Muscle layer of duodenum (tissue), 2 donors: ENCODE data around the gene CHST13.

Source experiments
- H3K27ac ChIP-seq: one replicate; pipeline ENCODE4 v1.7.0; 2013; ENCODE audit warnings: mild to moderate bottlenecking, low read length
- H3K27me3 ChIP-seq: one replicate; pipeline ENCODE4 v1.7.0; 2013; ENCODE audit warnings: low read depth, mild to moderate bottlenecking, control low read depth, low read length
- H3K36me3 ChIP-seq, 2 donors: one replicate each; pipeline ENCODE4 v1.7.0; 2013; ENCODE audit warnings: low read length in 2 of 2, control low read depth in 1 of 2, mild to moderate bottlenecking in 1 of 2; ENCODE audit not compliant: insufficient read depth in 2 of 2, control insufficient read depth in 1 of 2
- H3K4me1 ChIP-seq, 2 donors: one replicate each; pipeline ENCODE4 v1.7.0; 2013; ENCODE audit warnings: low read length in 2 of 2, mild to moderate bottlenecking in 2 of 2, control low read depth in 1 of 2, moderate library complexity in 1 of 2; ENCODE audit not compliant: insufficient read depth in 2 of 2, control insufficient read depth in 1 of 2
- H3K4me3 ChIP-seq, 2 donors: one replicate each; pipeline ENCODE4 v1.7.0; 2013; ENCODE audit warnings: low read length in 2 of 2, low read depth in 1 of 2, mild to moderate bottlenecking in 1 of 2
- H3K9me3 ChIP-seq, 2 donors: one replicate each; pipeline ENCODE4 v1.7.0; 2013; ENCODE audit warnings: low read length in 2 of 2, control low read depth in 1 of 2, mild to moderate bottlenecking in 1 of 2; ENCODE audit not compliant: control insufficient read depth in 1 of 2
- donor health status: healthy.

Gene CHST13

GRCh38 chr3:126521122-126521891 is 2.6 kb upstream of the CHST13 start:
- Histone ChIP-seq H3K27ac (no peak overlapping the region), H3K4me3 (no peak overlapping the region), H3K36me3 (no peaks in the 10 kb centered on the region), H3K27me3 (peaks cover 3% of the 10 kb centered on the region), H3K9me3 (no peaks in the 10 kb centered on the region), H3K4me1 (peaks cover 3 to 12% of the 10 kb centered on the region in 2 donors)

GRCh38 chr3:126522363-126522788 is 1.6 kb upstream of the CHST13 start:
- H3K9me3 ChIP-seq, result no peaks in the 10 kb centered on the region
- peaks cover 3 to 12% of the 10 kb centered on the region in 2 donors for H3K4me1 ChIP-seq

DNA sequence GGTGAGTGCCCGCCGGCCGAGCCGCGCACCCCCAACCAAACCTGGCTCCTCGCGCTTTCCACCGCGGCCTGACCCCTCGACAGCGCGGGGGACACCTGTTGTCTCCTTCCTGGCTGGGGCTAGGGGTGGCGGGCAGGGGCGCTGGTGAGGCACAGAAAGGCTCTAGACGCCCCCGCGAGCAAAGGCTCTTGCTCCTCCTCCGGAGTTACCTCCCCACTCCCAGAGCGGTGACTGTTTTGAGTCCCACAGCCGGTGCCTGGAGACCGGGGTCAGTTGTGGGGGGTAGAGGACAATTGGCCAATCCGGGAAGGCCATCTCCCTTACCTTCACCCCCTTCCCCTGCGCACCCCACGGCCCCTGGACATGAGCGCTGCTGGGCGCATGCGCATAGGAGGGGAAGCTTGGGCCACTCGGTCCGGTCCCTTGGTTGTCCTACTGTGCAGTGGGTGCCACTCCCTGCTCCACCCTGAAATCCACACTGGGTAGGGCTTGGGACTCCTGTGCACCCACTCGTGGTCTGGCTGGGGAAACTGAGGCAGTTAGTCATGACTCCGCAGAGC is 554 bp downstream of the CHST13 start:
- H3K27ac ChIP-seq, result no peak overlapping the region
- H3K4me1 ChIP-seq, result peaks cover 3 to 12% of the 10 kb centered on the region in 2 donors
- peaks cover 3% of the 10 kb centered on the region for H3K27me3 ChIP-seq
- H3K9me3 ChIP-seq, result no peaks in the 10 kb centered on the region
- peak overlapping the region; percentile 39 to 63 for H3K4me3 ChIP-seq
- H3K36me3 ChIP-seq, result no peaks in the 10 kb centered on the region

More at GRCh38 chr3:126522363-126522788, 1.6 kb upstream of the CHST13 start:
- H3K4me3 ChIP-seq, result no peak overlapping the region
- H3K36me3 ChIP-seq, result no peaks in the 10 kb centered on the region
- H3K27me3 ChIP-seq, result peaks cover 3% of the 10 kb centered on the region
- no peak overlapping the region for H3K27ac ChIP-seq

DNA sequence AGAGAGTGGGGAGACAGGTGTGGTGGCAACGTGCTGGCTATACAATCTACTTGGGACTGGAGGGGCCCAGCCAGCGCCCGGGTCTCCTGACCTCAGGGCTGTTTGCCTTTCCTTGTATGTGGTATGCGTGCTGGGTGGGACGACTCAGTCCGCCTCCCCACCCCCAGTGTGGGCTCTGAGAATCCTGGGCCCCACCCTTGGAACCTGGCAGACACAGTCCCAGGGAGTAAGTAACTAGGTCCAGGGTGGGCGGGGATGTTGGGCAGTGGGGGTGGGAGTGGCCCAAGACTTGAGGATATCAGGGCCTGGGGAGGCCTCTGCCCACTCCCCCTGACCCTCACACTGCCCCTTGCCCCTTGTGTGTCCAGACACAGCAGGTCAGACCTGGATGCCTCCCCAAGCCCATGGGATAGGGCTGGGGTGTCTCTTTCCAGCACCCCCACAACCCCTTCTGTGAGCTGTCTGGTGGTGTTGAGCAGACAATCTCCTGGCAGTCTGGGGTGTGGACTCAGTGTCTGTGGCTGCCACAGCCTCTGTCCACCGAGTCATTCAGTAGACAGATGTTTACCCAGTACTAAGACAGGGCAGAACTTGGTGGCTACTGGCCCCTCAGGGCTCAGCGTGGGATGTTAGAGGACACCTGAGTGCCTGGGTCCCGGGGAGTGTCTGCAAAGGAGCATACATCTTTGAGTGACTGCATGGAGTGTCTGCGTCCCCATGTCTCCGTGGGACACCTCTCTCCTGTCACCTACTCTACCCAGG is 1.3 kb downstream of the CHST13 start:
- H3K4me3 ChIP-seq, result peak overlapping the region; percentile 39 to 63
- H3K36me3 ChIP-seq, result no peaks in the 10 kb centered on the region
- H3K27ac ChIP-seq, result no peak overlapping the region
- peaks cover 3 to 12% of the 10 kb centered on the region in 2 donors for H3K4me1 ChIP-seq
- H3K27me3 ChIP-seq, result peaks cover 3% of the 10 kb centered on the region
- no peaks in the 10 kb centered on the region for H3K9me3 ChIP-seq

DNA sequence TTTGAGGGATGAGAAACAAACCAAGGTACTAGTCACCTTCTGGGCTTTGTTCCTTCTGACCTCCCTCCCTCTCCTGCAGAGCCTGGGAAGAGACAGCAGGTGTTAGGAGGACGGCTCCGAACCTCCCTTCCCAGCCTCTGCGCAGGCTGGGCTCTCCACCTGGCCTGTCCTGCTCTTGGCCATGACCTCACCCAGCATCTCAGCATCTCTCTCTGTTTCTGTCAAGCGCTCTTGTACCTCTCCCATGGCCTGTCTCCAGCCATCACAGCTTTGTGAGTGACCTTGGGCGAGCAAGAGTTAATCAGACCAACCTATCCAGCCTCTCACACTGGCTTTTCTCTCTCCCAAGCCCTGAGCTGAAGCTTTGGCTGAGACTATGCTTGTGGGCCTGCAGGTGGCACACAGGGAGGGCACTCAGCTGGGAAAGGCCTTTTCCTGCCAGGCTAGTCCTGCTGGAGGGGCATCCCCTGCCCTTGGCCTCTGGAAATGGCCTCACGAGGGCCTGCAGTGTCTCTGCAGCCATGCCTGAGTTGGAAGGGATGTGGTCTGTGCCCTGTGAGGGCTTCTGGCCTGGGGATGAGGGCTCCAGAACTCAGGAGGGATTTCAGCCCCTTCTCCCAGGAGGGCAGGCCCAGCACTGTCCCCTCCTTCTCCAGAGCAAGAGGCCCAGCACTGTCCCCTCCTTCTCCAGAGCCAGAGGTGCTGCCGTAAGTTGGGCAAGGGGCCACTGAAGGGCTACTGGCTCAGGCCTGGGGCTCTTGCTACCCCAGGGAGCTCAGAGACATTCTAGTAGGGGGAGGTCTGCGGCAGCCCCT is 2.1 kb downstream of the CHST13 start:
- no peak overlapping the region for H3K4me3 ChIP-seq

GRCh38 chr3:126526668-126527005 is 2.7 kb downstream of the CHST13 start:
- Histone ChIP-seq H3K4me1 (peaks cover 3 to 12% of the 10 kb centered on the region in 2 donors), H3K4me3 (no peak overlapping the region), H3K36me3 (no peaks in the 10 kb centered on the region), H3K9me3 (no peaks in the 10 kb centered on the region), H3K27ac (no peak overlapping the region), H3K27me3 (peaks cover 3% of the 10 kb centered on the region)

More for the DNA sequence above, 2.1 kb downstream of the CHST13 start:
- H3K27me3 ChIP-seq, result peaks cover 3% of the 10 kb centered on the region
- H3K4me1 ChIP-seq, result peaks cover 3 to 12% of the 10 kb centered on the region in 2 donors
- no peak overlapping the region for H3K27ac ChIP-seq
- no peaks in the 10 kb centered on the region for H3K36me3 ChIP-seq
- no peaks in the 10 kb centered on the region for H3K9me3 ChIP-seq

DNA sequence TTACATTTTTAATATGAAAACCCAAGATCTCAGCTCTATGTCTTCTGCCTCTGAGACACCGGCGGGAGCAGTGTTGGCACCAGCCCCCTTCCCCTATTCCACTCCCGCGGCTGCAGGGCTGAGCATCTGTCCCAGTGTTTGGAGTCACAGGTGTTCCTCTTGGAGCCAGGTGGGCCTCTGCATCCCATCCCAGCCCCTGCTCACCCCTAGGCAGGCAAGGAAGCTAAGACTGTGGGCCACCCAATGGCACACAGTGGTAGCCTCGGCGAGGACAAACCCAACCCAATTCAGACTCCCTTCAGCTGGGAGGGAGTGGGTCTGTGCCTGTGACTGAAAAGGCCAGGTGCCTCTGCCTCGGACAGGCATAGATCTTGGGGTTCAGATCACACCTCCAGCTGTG is 3.1 kb downstream of the CHST13 start:
- Histone ChIP-seq H3K27ac (no peak overlapping the region), H3K4me1 (peaks cover 3 to 12% of the 10 kb centered on the region in 2 donors), H3K36me3 (no peaks in the 10 kb centered on the region), H3K4me3 (no peak overlapping the region), H3K27me3 (peaks cover 3% of the 10 kb centered on the region), H3K9me3 (no peaks in the 10 kb centered on the region)

GRCh38 chr3:126527455-126528211 is 3.7 kb downstream of the CHST13 start:
- Histone ChIP-seq H3K4me3 (no peak overlapping the region), H3K36me3 (no peaks in the 10 kb centered on the region), H3K27me3 (peaks cover 3% of the 10 kb centered on the region), H3K27ac (no peak overlapping the region), H3K4me1 (peaks cover 3 to 12% of the 10 kb centered on the region in 2 donors), H3K9me3 (no peaks in the 10 kb centered on the region)

DNA sequence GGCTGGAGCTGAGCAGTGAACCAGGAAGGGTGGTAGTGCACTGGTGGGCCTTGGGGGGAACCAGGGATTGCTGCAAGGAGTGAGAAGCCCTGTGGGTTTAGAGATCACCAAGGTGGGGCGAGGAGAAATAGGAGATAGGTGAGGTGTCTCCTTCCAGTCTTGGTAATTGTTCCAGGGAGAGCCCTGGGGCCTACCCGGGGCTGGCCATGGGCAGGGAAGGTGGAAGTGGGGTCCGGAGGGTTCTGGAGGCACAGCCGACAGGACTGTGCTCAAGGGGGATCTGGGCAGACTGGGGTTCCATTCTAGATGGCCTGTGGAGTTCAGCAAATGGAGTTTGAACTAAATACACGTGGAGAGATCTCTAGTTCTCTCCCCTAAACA is 4.5 kb downstream of the CHST13 start:
- H3K4me1 ChIP-seq, result peaks cover 3 to 12% of the 10 kb centered on the region in 2 donors
- peaks cover 3% of the 10 kb centered on the region for H3K27me3 ChIP-seq
- no peak overlapping the region for H3K4me3 ChIP-seq
- no peaks in the 10 kb centered on the region for H3K9me3 ChIP-seq
- no peak overlapping the region for H3K27ac ChIP-seq
- H3K36me3 ChIP-seq, result no peaks in the 10 kb centered on the region

DNA sequence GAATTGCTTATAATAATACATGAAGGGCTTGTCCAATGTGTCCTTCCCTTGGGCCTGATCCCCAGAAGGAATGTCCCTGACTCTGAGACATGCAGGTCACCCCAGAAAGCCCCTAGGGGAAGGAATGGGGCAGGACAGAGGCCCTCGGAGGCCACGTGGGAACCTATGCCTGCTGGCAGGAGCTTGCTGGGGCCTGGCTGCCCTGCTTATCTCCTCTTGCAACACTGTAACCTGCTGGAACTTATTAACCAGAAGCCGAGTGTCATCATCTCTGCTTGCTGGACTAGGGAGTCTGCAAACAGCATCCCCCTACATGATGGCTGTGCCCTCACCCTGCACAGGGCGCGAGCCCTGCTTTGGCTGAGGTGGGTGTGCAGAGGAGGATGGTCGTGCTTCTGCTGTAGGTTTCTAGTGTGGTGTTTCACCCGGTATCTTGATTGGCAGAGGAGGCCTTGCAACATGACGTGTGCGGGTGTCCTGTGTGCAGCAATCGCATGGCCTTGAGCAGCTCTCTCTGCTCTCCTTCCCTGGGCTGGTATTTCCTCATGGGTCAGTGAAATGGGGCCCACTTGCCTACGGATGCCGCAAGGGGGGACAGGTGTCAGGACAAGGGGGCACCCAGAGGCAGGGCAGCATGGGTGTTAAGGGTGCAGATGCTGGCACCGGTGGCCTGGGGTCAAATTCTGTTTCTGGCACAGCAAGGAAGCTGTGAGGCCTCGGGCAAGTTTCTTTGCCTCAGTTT is 5.0 kb downstream of the CHST13 start:
- Histone ChIP-seq H3K4me3 (no peak overlapping the region), H3K27me3 (no peaks in the 10 kb centered on the region), H3K27ac (no peak overlapping the region), H3K9me3 (no peaks in the 10 kb centered on the region), H3K4me1 (peaks cover 3 to 8% of the 10 kb centered on the region in 2 donors), H3K36me3 (no peaks in the 10 kb centered on the region)
